Cortex of kidney (tissue), 1 donor: ENCODE data around the gene CHRNB1.
A peak's percentile ranks its signal among the peaks of the same experiment; 100 is the strongest.
"Not testable (repeated sequence)": the region's sequence is repeated elsewhere in the genome, so short reads cannot be mapped to it uniquely, and the experiment has no call there.

Experiments
- DNase-seq: peaks from one replicate; lab custom pipeline; 2025; lab: John Stamatoyannopoulos, UW

The CHRNB1 gene

DNA sequence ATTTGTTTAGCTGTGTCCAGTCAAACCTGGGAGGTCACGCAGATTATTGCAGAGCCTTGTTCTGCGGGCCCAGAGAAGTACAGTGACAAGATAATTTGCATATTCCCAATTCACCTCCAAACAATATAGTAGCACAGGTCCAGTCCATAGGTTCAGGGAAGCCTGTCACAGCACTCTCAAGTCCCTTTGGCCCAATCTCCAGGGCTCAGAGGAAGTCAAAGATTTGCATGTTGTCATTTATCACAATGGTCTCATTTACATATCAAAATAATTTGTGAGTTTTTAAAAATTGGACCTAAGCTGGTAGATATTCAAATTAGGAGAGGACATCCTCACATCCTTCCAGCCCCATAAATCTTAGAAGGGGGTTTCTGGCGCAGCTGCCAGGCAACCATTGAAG, 22.6 kb downstream of the CHRNB1 start:
- no peak for DNase-seq

- DNase-seq, result no peak
Observed at GRCh38 chr17:7468290-7468689, 23.4 kb downstream of the CHRNB1 start.

DNA sequence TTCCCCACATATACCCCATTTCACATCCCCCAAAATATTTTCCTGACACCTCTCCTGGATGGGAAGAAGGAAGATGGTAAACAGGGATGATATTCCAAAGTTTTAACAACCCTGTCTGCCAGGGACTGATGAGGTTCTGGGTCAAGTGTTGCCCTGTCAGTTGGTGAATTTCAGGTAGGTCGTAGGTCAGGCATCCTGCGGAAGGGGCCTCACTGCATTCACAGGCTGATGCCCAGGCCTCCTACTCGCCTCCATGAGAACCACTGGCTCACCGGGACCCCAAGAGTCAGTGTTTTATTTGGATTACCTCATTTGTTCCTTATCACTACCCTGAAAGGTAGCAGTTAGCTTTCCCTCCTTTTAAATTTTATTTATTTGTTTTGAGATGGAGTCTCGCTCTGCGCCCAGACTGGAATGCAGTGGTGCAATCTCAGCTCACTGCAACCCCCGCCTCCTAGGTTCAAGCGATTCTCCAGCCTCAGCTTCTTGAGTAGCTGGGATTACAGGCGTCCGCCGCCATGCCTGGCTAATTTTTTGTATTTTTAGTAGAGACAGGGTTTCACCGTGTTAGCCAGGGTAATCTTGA, 24.0 kb downstream of the CHRNB1 start:
- no peak for DNase-seq

DNA sequence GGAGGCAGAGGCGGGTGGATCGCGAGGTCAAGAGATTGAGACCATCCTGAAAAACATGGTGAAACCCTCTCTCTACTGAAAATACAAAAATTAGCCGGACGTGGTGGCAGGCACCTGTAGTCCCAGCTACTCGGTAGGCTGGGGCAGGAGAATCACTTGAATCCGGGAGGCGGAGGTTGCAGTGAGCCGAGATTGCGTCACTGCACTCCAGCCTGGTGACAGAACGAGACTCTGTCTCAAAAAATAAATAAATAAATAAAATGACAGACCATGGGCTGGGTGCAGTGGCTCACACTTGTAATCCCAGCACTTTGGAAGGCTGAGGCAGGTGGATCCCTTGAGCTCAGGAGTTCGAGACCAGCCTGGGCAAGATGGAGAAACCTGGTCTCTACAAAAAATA, 25.0 kb downstream of the CHRNB1 start:
- DNase-seq, result not testable (repeated sequence)

- not testable (repeated sequence) for DNase-seq
Observed at GRCh38 chr17:7470457-7470973, 25.7 kb downstream of the CHRNB1 start.

GRCh38 chr17:7471729-7472128, 26.9 kb downstream of the CHRNB1 start:
- DNase-seq, result no peak

DNA sequence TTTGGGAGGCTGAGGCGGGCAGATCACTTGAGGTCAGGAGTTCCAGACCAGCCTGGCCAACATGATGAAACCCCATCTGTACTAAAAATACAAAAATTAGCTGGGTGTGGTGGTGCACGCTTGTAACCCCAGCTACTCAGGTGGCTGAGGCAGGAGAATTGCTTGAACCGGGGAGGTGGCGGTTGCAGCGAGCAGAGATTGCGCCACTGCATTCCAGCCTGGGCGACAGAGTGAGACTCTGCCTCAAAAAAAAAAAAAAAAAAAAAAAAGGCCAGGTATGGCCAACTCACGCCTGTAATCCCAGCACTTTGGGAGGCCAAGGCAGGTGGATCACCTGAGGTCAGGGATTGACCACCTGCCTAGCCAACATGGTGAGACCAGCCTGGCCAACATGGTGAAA, 29.9 kb downstream of the CHRNB1 start:
- DNase-seq, result not testable (repeated sequence)

- no peak for DNase-seq
Observed at GRCh38 chr17:7475764-7476422, 31.0 kb downstream of the CHRNB1 start.

- DNase-seq, result no peak
Observed at GRCh38 chr17:7476494-7476893, 31.6 kb downstream of the CHRNB1 start.

GRCh38 chr17:7476951-7477350, 32.1 kb downstream of the CHRNB1 start:
- no peak for DNase-seq

DNA sequence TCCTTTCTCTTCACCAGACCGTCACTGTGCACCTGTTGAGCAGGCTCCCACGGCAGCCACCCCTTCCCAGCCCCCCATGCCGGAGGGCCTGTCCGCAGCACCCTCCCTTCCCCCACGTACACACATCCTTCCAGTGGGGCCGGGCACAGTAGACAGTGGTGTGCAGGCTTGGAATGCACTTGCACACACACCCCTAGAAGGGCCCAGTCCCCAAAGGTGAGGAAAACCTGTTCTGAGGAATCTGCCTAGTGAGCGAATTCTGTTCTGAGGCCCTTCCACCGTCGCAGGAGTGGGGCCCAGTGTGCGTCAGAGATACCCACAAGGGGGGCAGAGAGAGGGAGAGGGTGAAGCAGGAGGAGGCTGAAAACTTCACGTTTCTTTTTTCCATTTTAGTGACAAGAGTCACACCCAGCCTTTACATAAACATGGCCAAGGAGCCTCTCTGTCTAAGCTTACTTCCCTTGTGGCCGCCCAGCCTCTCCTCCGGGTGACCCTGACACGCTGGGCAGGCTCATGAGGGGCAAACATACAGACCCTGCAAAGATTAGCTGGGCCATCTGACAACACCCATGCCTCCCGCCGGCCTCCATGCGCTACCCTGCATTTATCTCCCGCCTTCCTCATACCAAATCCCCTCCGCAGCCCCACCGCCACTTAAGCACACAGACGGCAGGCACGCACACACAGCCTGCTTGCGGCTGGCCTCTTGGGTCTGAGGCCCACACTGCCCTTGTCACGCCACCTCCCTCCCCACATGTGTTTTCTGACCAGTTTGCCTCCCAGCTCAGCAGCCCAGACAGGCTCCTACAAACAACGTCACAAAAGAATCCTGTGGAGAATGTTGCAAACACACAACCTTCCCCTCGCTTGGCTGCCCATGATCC, 32.8 kb downstream of the CHRNB1 start:
- no peak for DNase-seq

DNA sequence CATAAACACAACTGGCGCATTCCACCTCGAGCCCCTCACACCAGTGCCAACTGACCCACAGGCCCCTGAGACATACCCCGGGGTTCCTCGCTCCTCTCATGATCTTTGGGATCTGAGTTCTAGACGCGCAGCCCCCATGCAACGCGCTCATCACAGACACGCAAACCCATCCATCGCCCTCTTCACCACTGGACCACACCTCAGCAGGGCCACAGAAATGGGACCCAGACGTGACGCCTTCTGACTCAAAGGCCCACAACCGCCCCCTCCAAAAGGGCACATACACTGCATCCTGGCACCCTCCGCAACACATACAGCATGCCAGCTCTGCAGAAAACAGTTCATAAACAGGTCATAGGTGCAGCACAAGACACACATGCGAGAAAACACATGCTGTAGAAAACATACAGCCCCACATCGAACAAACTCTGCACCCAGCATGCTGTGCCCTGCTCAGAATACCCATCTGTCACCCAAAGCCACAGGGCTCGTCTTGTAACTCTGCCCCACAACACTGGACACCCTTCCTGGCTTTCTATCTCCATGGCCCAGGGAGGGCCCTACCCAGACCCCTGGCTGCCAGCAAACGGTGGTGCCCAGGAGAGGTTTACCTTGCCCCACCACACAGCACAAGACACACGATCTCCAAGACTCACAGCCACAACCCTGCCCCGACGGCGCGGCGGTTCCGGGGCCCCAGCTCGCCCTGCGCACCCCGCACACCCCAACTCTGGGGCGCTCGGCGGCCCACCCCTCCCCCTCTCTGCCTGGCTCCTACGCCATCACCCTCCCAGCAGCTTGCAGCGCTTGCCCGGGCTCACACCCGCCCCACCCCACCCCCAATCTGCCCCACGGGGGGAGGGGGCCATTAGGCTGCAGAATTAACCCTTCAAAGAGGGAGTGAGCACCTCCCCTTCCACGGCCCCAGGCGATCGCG, 33.7 kb downstream of the CHRNB1 start:
- no peak for DNase-seq

DNA sequence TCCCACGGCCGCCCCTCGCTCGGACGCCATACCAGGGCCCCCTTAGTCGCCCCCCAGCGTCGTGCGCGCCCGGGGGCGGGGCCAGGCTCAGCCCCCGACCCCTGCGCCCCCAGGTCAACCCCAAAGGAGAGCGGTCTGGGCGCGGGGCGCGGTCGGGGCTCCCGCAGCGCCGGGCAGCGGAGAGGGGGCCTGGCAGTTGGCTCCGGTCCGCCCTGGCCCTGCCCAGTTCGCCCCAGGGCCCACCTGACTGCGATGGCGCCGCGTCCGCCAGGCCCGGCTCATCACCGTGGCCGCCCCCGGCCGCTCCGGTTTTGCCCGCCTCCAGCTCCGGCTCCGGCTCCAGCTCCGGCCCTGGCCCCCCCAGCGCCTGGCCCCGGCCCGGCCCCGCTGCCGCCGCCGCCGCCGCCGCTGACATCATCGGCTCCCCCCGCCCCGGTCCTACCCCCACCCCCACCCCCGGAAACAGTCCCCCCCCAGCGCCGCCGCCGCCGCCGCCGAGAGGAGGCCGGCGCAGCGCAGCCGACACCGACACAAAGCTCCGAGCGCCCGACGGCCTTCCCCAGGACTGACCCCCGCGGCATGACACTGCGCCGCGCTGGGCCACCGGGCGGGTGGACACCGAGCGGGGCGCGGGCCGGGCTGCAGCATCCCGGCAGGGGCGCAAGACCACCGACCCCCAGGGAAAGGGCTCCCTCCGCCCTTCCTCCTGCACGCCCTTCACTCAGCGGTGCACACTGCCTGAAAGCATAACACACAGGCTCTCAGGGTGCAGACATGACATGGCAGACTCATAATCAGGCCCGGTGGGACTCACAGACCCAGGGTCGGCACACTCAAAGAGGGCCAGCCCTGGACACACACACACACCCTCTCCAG, 34.6 kb downstream of the CHRNB1 start, which contains the start of gene ZBTB4:
Gene ZBTB4, minus strand, starts transcription at position 419 of the 876 bp plus-strand sequence. CDS start 12,830 bp downstream, outside the sequence.
- no peak for DNase-seq

GRCh38 chr17:7480089-7480384, 35.2 kb downstream of the CHRNB1 start:
- no peak for DNase-seq

GRCh38 chr17:7481275-7481674, 36.4 kb downstream of the CHRNB1 start, which contains the start of gene SLC35G6:
SLC35G6 (plus strand) TSS chr17:7481446; CDS start chr17:7481517, 71 bp downstream.
- DNase-seq, result not testable (repeated sequence)

DNA sequence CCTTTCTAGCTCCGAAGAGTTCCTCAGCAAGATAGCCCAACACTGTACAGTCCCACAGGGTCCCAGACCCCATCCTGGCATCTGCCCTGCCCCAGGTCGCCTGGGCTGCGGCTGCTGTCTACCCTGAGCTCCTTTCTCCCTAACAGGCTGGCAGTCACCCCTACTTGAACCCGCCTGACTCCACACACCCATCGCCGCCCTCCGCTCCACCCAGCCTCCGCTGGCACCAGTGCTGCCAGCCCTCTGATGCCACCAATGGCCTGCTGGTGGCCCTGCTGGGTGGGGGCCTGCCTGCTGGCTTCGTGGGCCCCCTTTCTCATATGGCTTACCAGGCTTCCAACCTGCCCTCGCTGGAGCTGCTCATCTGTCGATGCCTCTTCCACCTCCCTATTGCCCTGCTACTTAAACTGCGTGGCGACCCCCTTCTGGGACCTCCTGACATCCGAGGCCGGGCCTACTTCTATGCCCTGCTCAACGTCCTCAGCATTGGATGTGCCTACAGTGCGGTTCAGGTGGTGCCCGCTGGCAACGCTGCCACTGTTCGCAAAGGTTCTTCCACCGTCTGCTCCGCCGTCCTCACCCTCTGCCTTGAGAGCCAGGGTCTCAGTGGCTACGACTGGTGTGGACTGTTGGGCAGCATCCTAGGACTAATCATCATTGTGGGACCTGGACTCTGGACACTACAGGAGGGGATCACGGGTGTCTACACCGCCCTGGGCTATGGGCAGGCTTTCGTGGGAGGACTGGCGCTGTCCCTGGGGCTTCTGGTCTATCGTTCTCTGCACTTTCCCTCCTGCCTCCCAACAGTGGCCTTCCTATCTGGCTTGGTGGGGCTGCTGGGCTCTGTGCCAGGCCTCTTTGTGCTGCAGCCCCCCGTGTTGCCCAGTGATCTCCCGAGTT, 37.2 kb downstream of the CHRNB1 start:
- DNase-seq, result not testable (repeated sequence)

- DNase-seq, result not testable (repeated sequence)
Observed at GRCh38 chr17:7482742-7483088, 37.9 kb downstream of the CHRNB1 start.

GRCh38 chr17:7483255-7484066, 38.6 kb downstream of the CHRNB1 start:
- DNase-seq, result peak; percentile 71
